Mesenchymal stem cell (in vitro differentiated cells and primary cell): ENCODE data around the gene POLA2.

Experiments
- DNase-seq: peaks from one replicate; pipeline ENCODE4 v3.0.0-alpha.2; 2013
- H2AFZ ChIP-seq: one replicate; pipeline ENCODE4 v1.6.1; 2013; ENCODE audit warnings: low read depth, mild to moderate bottlenecking, control low read depth, inconsistent platforms, low read length, moderate library complexity
- H2AK5ac ChIP-seq: 2 replicates; pipeline ENCODE4 v1.6.1; 2013; ENCODE audit warnings: low read length, moderate library complexity, mild to moderate bottlenecking, inconsistent platforms; ENCODE audit not compliant: severe bottlenecking
- H2BK120ac ChIP-seq: one replicate; pipeline ENCODE4 v1.6.1; 2013; ENCODE audit warnings: low read depth, mild to moderate bottlenecking, inconsistent platforms, low read length, moderate library complexity
- H2BK12ac ChIP-seq, 2 experiments: one replicate each; pipeline ENCODE4 v1.6.1; 2013; ENCODE audit warnings: inconsistent platforms in 2 of 2, low read length in 2 of 2, mild to moderate bottlenecking in 2 of 2, moderate library complexity in 2 of 2, control low read depth in 1 of 2
- H2BK15ac ChIP-seq: one replicate; pipeline ENCODE4 v1.6.1; 2013; ENCODE audit warnings: mild to moderate bottlenecking, low read depth, inconsistent platforms; ENCODE audit not compliant: poor library complexity, severe bottlenecking
- H2BK5ac ChIP-seq: 2 replicates; pipeline ENCODE4 v1.6.1; 2013; ENCODE audit warnings: low read depth, mild to moderate bottlenecking, low read length, control low read depth, inconsistent platforms; ENCODE audit not compliant: poor library complexity, severe bottlenecking
- H3K14ac ChIP-seq, 2 experiments: one replicate each; pipeline ENCODE4 v1.6.1; 2013; ENCODE audit warnings: inconsistent platforms in 2 of 2, low read length in 2 of 2, control low read depth in 1 of 2, mild to moderate bottlenecking in 1 of 2, moderate library complexity in 1 of 2
- H3K18ac ChIP-seq, 2 experiments: one replicate each; pipeline ENCODE4 v1.6.1; 2013; ENCODE audit warnings: inconsistent platforms in 2 of 2, low read length in 2 of 2, control low read depth in 1 of 2, low read depth in 1 of 2, mild to moderate bottlenecking in 1 of 2
- H3K23ac ChIP-seq, 2 experiments: one replicate each; pipeline ENCODE4 v1.6.1; 2013; ENCODE audit warnings: inconsistent platforms in 2 of 2, low read length in 2 of 2, mild to moderate bottlenecking in 2 of 2, moderate library complexity in 2 of 2, control low read depth in 1 of 2
- H3K27ac ChIP-seq: 2 replicates; pipeline ENCODE4 v1.5.1; 2013; ENCODE audit warnings: mild to moderate bottlenecking, moderate library complexity, low read length, control low read depth, inconsistent platforms; ENCODE audit not compliant: poor library complexity, severe bottlenecking
- H3K27me3 ChIP-seq, 2 experiments: 2 replicates each; pipeline versions ENCODE4 v1.6.1 to v1.7.0; 2013; ENCODE audit warnings: low read length in 2 of 2, mild to moderate bottlenecking in 2 of 2, moderate library complexity in 2 of 2, control low read depth in 1 of 2, inconsistent platforms in 1 of 2; ENCODE audit not compliant: control insufficient read depth in 1 of 2, insufficient read depth in 1 of 2
- H3K36me3 ChIP-seq, 2 experiments: 2 replicates each; pipeline versions ENCODE4 v1.6.1 to v1.7.0; 2013; ENCODE audit warnings: low read length in 2 of 2, control low read depth in 1 of 2, inconsistent platforms in 1 of 2, low read depth in 1 of 2, mild to moderate bottlenecking in 1 of 2; ENCODE audit not compliant: insufficient read depth in 2 of 2, control insufficient read depth in 1 of 2
- H3K4ac ChIP-seq, 2 experiments: one replicate each; pipeline ENCODE4 v1.6.1; 2013; ENCODE audit warnings: inconsistent platforms in 2 of 2, low read length in 2 of 2, mild to moderate bottlenecking in 2 of 2, moderate library complexity in 2 of 2, control low read depth in 1 of 2, low read depth in 1 of 2
- H3K4me1 ChIP-seq: 2 replicates; pipeline ENCODE4 v1.6.1; 2013; ENCODE audit warnings: low read depth, low read length, control low read depth; ENCODE audit not compliant: control insufficient read depth, insufficient read depth
- H3K4me2 ChIP-seq: 2 replicates; pipeline ENCODE4 v1.6.1; 2013; ENCODE audit warnings: low read length, mild to moderate bottlenecking, inconsistent platforms; ENCODE audit not compliant: poor library complexity, severe bottlenecking
- H3K4me3 ChIP-seq, 2 experiments: 2 replicates each; pipeline versions ENCODE4 v1.5.1 to v1.7.0; 2013; ENCODE audit warnings: low read length in 2 of 2, mild to moderate bottlenecking in 2 of 2, control low read depth in 1 of 2, low read depth in 1 of 2; ENCODE audit not compliant: insufficient read depth in 1 of 2
- H3K79me1 ChIP-seq: replicated peaks from 2 replicates; pipeline ENCODE4 v1.6.1; 2013; ENCODE audit warnings: mild to moderate bottlenecking, control low read depth, low read length, inconsistent platforms; ENCODE audit not compliant: poor library complexity, severe bottlenecking
- H3K9ac ChIP-seq: 2 replicates; pipeline ENCODE4 v1.7.0; 2013; ENCODE audit warnings: mild to moderate bottlenecking, low read length, moderate library complexity
- H3K9me3 ChIP-seq: 2 replicates; pipeline ENCODE4 v1.7.0; 2013; ENCODE audit warnings: mild to moderate bottlenecking, low read length; ENCODE audit not compliant: control insufficient read depth
- H4K8ac ChIP-seq: one replicate; pipeline ENCODE4 v1.6.1; 2013; ENCODE audit warnings: inconsistent platforms, mild to moderate bottlenecking, low read length, moderate library complexity
- H4K91ac ChIP-seq: one replicate; pipeline ENCODE4 v1.6.1; 2013; ENCODE audit warnings: mild to moderate bottlenecking, low read length, inconsistent platforms
- WGBS: methylation state at CpG from one replicate; pipeline ENCODE4 v1.1.7; 2013; ENCODE audit warnings: mixed read lengths; 5-methylcytosine and 5-hydroxymethylcytosine counted together

Gene POLA2

GRCh38 chr11:65298655-65299179 is 37.0 kb downstream of the POLA2 start:
- WGBS: 68% methylated on average over 12 of the region's 12 CpGs

GRCh38 chr11:65300621-65301275 is 39.0 kb downstream of the POLA2 start:
- no peak for DNase-seq
- Histone ChIP-seq H3K36me3 (peaks cover 29% of the 10 kb centered on the region in 2 experiments), H3K27ac (no peak overlapping the region), H3K79me1 (no peaks in the 10 kb centered on the region), H2AFZ (no peak overlapping the region), H4K8ac (no peak overlapping the region), H2BK120ac (no peak overlapping the region), H2BK15ac (peak overlapping the region; percentile 98), H2BK12ac (peak overlapping the region in 1 of 2 experiments; percentile 23), H3K23ac (no peak overlapping the region), H4K91ac (no peak overlapping the region), H3K4me2 (no peak overlapping the region), H2BK5ac (no peak overlapping the region), H3K4ac (no peak overlapping the region), H3K4me1 (peaks cover 36% of the 10 kb centered on the region), H3K9ac (no peak overlapping the region), H3K18ac (no peak overlapping the region), H3K27me3 (no peaks in the 10 kb centered on the region), H3K9me3 (no peaks in the 10 kb centered on the region), H2AK5ac (no peak overlapping the region), H3K4me3 (no peak overlapping the region), H3K14ac (no peak overlapping the region)
- WGBS: 94% methylated on average over 17 of the region's 17 CpGs

More at GRCh38 chr11:65298655-65299179, 37.0 kb downstream of the POLA2 start:
- Histone ChIP-seq H2AK5ac (peak overlapping the region; percentile 45), H3K4me2 (no peak overlapping the region), H2BK12ac (peak overlapping the region; percentile 19 to 73), H3K14ac (peak overlapping the region in 1 of 2 experiments; percentile 68), H3K27me3 (no peaks in the 10 kb centered on the region), H3K9me3 (no peaks in the 10 kb centered on the region), H3K36me3 (peaks cover 31 to 36% of the 10 kb centered on the region in 2 experiments), H3K4me1 (peaks cover 33% of the 10 kb centered on the region), H3K23ac (no peak overlapping the region), H3K79me1 (peaks cover 3% of the 10 kb centered on the region), H3K4me3 (peak overlapping the region in 1 of 2 experiments; percentile 54), H3K27ac (no peak overlapping the region), H3K18ac (peak overlapping the region; percentile 75 to 78), H3K4ac (peak overlapping the region; percentile 32 to 68), H2BK15ac (peak overlapping the region; percentile 44), H4K8ac (no peak overlapping the region), H4K91ac (peak overlapping the region; percentile 86), H2BK120ac (peak overlapping the region; percentile 43), H2BK5ac (no peak overlapping the region), H3K9ac (peak overlapping the region; percentile 82), H2AFZ (no peak overlapping the region)
- DNase-seq: peak; percentile 81

- 38% methylated on average over 12 of the region's 12 CpGs for WGBS
These were observed 39.9 kb downstream of the POLA2 start for GRCh38 chr11:65301491-65302329.

More at GRCh38 chr11:65301491-65302329, 39.9 kb downstream of the POLA2 start:
- peak overlapping the region; percentile 42 to 63 for H3K23ac ChIP-seq
- H3K4me3 ChIP-seq: no peak overlapping the region
- H4K91ac ChIP-seq: peak overlapping the region; percentile 99
- DNase-seq: peak; percentile 76
- H2BK15ac ChIP-seq: peak overlapping the region; percentile 83
- peak overlapping the region; percentile 74 for H2BK120ac ChIP-seq
- peak overlapping the region; percentile 82 for H2AK5ac ChIP-seq
- peak overlapping the region in 1 of 2 experiments; percentile 94 for H3K14ac ChIP-seq
- peak overlapping the region; percentile 97 for H4K8ac ChIP-seq
- H2BK12ac ChIP-seq: peak overlapping the region; percentile 96 to 100
- no peaks in the 10 kb centered on the region for H3K27me3 ChIP-seq
- no peaks in the 10 kb centered on the region for H3K79me1 ChIP-seq
- H3K27ac ChIP-seq: no peak overlapping the region
- peak overlapping the region; percentile 93 to 99 for H3K18ac ChIP-seq
- H3K36me3 ChIP-seq: peaks cover 26 to 30% of the 10 kb centered on the region in 2 experiments
- H3K9ac ChIP-seq: peak overlapping the region; percentile 45
- H3K4ac ChIP-seq: peak overlapping the region; percentile 93 to 97
- no peaks in the 10 kb centered on the region for H3K9me3 ChIP-seq
- H3K4me2 ChIP-seq: no peak overlapping the region
- peaks cover 40% of the 10 kb centered on the region for H3K4me1 ChIP-seq
- no peak overlapping the region for H2BK5ac ChIP-seq
- peak overlapping the region; percentile 6 for H2AFZ ChIP-seq
